HG03280 (cell line): ENCODE results near the gene TNFAIP8L3.

Experiments used
- ATAC-seq: cut with Tn5 transposase; IDR thresholded peaks from one replicate; pipeline ENCODE4 v1.9.1; 2021; ENCODE audit warnings: mild to moderate bottlenecking, moderate library complexity; ENCODE audit not compliant: unreplicated experiment

Gene TNFAIP8L3

GRCh38 chr15:51090753-51091152 is 4.0 kb downstream of the TNFAIP8L3 start:
- no peak for ATAC-seq

- no peak for ATAC-seq
These were observed 4.8 kb downstream of the TNFAIP8L3 start for GRCh38 chr15:51089699-51090453.

GRCh38 chr15:51089041-51089440 is 5.7 kb downstream of the TNFAIP8L3 start:
- ATAC-seq, result no peak

GRCh38 chr15:51088585-51088984 is 6.1 kb downstream of the TNFAIP8L3 start:
- no peak for ATAC-seq

GRCh38 chr15:51087513-51087912 is 7.2 kb downstream of the TNFAIP8L3 start:
- no peak for ATAC-seq

GRCh38 chr15:51086409-51086808 is 8.3 kb downstream of the TNFAIP8L3 start:
- no peak for ATAC-seq

GRCh38 chr15:51085764-51086163 is 8.9 kb downstream of the TNFAIP8L3 start:
- no peak for ATAC-seq

- ATAC-seq, result no peak
These were observed 11.0 kb downstream of the TNFAIP8L3 start for GRCh38 chr15:51083641-51084166.

- no peak for ATAC-seq
These were observed 12.5 kb downstream of the TNFAIP8L3 start for GRCh38 chr15:51082246-51082645.

- ATAC-seq, result no peak
These were observed 14.4 kb downstream of the TNFAIP8L3 start for GRCh38 chr15:51080286-51080685.

GRCh38 chr15:51079226-51079625 is 15.5 kb downstream of the TNFAIP8L3 start:
- no peak for ATAC-seq

GRCh38 chr15:51077221-51078153 is 17.2 kb downstream of the TNFAIP8L3 start:
- ATAC-seq, result peak; percentile 57

- ATAC-seq, result no peak
These were observed 18.0 kb downstream of the TNFAIP8L3 start for GRCh38 chr15:51076524-51077220.

- ATAC-seq, result no peak
These were observed 18.7 kb downstream of the TNFAIP8L3 start for GRCh38 chr15:51075826-51076523.

- no peak for ATAC-seq
These were observed 19.3 kb downstream of the TNFAIP8L3 start for GRCh38 chr15:51075364-51075763.

GRCh38 chr15:51074926-51075325 is 19.8 kb downstream of the TNFAIP8L3 start:
- ATAC-seq, result no peak

- no peak for ATAC-seq
These were observed 23.1 kb downstream of the TNFAIP8L3 start for GRCh38 chr15:51071578-51071977.

- no peak for ATAC-seq
These were observed 24.7 kb downstream of the TNFAIP8L3 start for GRCh38 chr15:51069983-51070382.

- no peak for ATAC-seq
These were observed 27.2 kb downstream of the TNFAIP8L3 start for GRCh38 chr15:51067510-51067909.

GRCh38 chr15:51065781-51066180 is 28.9 kb downstream of the TNFAIP8L3 start:
- no peak for ATAC-seq
